ENCODE measurements around the gene TBL1XR1.

Gene TBL1XR1

GRCh38 chr3:177137774-177138705, 59.2 kb downstream of the TBL1XR1 start:
- DNase-seq: no peak

- no peak for DNase-seq
Measured at GRCh38 chr3:177136741-177137140, 60.5 kb downstream of the TBL1XR1 start.

- no peak for DNase-seq
Measured at GRCh38 chr3:177135841-177136492, 61.3 kb downstream of the TBL1XR1 start.

DNA sequence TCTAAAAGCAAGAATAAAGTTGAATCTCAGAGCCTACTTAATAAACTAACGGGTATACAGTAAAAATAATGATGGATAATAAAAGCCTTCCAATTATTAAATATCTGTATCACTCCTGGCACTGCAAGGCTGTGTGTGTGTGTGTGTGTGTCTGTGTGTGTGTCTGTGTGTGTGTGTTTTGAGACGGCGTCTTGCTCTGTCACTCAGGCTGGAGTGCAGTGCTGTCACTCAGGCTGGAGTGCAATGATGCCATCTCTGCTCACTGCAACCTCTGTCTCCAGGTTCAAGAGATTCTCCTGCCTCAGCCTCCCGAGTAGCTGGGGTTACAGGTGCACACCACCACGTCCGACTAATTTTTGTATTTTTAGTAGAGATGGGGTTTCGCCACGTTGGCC, 62.5 kb downstream of the TBL1XR1 start:
- DNase-seq: no peak

GRCh38 chr3:177133860-177134815, 63.1 kb downstream of the TBL1XR1 start:
- no peak for DNase-seq

DNA sequence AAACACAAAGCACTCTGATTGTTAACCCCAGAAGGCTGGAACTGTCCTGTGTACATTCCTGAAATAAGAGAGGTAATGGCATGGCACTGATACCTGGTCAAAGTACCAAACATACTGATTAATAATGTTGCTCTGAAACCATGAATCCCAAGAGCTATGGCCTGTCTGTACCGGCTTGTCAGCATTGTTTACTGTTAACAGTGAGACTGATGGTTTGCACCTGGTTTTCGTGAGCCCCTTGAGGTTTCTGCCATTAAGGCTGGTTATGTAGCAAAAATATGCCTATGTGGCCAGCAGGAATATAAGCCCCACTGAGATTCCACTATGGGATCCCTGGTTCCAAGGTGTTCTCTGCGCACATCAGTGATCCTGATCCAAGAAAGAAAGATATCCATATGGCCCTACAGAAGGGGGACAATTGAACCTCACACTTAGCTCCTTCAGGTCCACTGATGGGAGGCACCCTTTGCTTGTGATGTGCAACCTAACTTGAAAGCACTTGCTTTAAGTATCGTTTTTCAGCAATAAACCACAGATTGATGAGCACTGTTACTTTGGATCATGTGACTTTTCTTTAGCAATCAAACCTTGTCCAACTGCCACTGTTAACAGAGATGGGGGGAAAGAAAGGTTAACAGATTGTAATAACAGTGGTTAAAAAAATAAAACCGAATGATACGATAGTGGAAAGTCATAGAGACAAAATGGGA, 65.2 kb downstream of the TBL1XR1 start:
- no peak for DNase-seq

- no peak for DNase-seq
Measured at GRCh38 chr3:177127008-177127407, 70.3 kb downstream of the TBL1XR1 start.

- no peak for DNase-seq
Measured at GRCh38 chr3:177126015-177126773, 71.1 kb downstream of the TBL1XR1 start.

GRCh38 chr3:177124882-177125281, 72.4 kb downstream of the TBL1XR1 start:
- no peak for DNase-seq

- no peak for DNase-seq
Measured at GRCh38 chr3:177123822-177124221, 73.5 kb downstream of the TBL1XR1 start.

GRCh38 chr3:177122183-177122856, 75.0 kb downstream of the TBL1XR1 start:
- DNase-seq: no peak

DNA sequence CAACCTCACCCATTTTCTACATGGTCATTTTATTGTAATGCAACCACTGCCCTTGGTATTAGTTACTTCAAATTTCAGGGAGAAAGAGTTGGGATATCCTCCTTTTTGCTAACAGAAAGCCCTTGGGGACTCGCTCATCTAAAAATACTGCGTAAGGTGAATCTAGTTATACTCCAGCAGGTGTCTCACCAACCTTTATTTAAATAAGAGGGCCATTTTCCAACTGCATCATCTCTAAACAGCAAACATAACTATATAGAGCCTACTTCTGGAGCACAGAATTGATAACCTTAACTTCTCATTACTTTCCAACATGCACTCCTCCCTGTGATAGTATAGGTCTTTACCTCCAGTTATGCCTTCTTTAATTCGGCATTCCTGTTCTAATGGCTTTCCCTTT, 77.5 kb downstream of the TBL1XR1 start:
- DNase-seq: no peak

DNA sequence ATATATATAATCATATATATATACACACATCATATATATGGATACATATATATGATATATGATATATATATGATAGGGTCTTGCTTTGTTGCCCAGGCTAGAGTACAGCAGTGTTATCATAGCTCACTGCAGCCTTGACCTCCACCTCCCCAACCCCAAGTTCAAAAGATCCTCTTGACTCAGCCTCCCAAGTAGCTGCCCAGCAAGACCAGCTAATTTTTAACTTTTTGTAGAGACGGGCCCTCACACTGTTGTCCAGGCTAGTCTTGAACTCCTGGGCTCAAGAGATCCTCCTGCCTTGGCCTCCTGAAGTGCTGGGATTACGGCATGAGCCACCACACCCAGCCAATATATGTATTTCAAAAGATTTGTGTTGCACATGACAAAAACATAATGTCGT, 83.0 kb downstream of the TBL1XR1 start:
- no peak for DNase-seq

- no peak for DNase-seq
Measured at GRCh38 chr3:177111541-177111949, 85.7 kb downstream of the TBL1XR1 start.

GRCh38 chr3:177110895-177111294, 86.4 kb downstream of the TBL1XR1 start:
- DNase-seq: no peak

- no peak for DNase-seq
Measured at GRCh38 chr3:177110386-177110785, 86.9 kb downstream of the TBL1XR1 start.

DNA sequence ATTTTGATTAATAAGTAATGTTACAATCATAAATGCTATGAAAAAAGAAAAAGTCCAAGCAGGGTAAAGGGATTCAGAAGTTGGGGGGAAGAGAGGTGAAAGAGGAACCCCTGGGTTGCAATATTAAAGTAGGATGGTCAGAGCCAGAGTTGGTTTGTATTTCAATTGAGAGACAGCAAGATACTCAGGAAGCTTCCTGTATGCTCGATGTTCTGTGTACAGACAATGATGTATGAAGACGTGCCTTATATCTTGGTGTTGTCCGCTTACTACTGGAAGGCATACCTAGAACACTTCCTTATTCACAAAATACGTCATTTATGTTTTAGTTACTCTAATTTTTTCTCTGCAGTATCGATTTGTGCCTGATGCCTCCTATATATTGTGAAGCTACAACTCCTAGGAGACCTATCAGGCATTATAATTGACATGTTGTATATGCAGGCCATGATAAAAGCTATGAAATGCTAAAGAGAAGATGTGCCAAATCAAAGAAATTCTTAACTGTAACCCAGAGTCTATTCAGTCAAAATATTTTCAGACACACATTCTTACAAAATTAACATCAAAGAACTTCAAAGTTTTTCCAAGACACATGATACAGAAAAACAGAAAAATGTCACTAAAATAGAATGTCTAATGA, 87.5 kb downstream of the TBL1XR1 start:
- DNase-seq: no peak

- DNase-seq: no peak
Measured at GRCh38 chr3:177108648-177109047, 88.6 kb downstream of the TBL1XR1 start.

DNA sequence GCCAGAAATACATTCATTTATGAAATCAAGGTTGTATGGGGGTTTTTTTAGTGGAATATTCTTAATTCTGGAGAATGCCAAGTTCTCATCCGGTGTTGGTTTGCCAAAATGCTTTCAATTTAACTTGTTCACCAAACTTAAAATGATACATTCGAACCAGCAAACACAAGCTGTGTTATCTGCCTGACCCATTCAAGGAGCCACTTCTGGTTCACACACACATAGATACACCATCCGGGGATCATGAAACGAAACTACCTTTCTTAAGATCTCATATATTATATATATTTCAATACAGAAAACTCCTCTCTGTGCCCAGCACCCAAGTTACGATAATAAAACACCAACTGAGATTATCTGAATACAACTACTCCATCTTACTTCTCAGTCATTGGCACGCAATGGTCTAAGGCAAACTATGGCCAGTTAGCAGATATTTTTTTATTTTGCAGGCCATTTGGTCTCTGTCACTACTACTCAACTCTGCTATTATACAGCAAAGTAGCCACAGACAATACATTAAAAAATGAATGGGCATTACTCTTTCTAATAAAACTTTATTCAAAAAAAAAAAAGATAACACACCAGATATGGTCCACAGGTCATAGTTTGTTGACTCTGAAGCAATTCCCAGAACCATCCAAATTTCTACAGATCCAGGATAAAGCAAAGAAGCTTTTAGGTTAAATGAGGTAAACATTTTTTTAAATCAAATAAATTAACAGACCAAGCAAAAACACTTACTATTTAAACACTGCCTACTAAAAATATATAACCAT, 89.6 kb downstream of the TBL1XR1 start:
- no peak for DNase-seq

DNA sequence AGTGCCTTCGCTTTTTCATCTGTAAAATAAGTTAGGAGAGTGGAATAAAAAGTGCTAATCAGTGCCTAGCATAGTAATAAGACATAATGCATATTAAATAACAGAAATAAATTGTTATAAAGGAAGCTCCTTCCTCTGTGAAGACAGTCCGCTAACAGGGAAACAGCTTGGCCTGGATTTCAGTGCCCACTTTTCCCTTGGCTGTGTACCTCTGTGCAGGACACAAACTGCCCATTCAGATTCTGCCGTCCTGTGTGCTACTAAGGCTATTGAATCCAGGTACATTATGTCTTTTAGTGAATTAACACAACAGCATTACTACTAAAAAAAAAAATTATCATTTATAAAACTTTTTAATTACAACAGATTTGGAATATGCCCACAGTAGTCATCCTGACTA, 90.7 kb downstream of the TBL1XR1 start:
- no peak for DNase-seq

All from NCI-H1092 (cell line).